Trophoblast cell (in vitro differentiated cells and primary cell): ENCODE measurements around the gene LIPN.

ENCODE experiments used
- DNase-seq, 2 donors: peaks; one replicate each; pipeline ENCODE4 v3.0.0-alpha.2; 2016
- H2AFZ ChIP-seq: 2 replicates; pipeline ENCODE4 v1.6.1; 2013; ENCODE audit warnings: low read length, moderate library complexity, mild to moderate bottlenecking; ENCODE audit not compliant: insufficient read depth, poor library complexity
- H2AK5ac ChIP-seq: 2 replicates; pipeline ENCODE4 v1.6.1; 2013; ENCODE audit warnings: mild to moderate bottlenecking, low read length
- H2BK120ac ChIP-seq: 2 replicates; pipeline ENCODE4 v1.6.1; 2013; ENCODE audit warnings: low read length, mild to moderate bottlenecking, moderate library complexity; ENCODE audit not compliant: insufficient read depth, poor library complexity
- H2BK12ac ChIP-seq: 2 replicates; pipeline ENCODE4 v1.6.1; 2013; ENCODE audit warnings: mild to moderate bottlenecking, low read length, moderate library complexity
- H2BK5ac ChIP-seq: 2 replicates; pipeline ENCODE4 v1.6.1; 2013; ENCODE audit warnings: low read length, low read depth, moderate library complexity, mild to moderate bottlenecking; ENCODE audit not compliant: poor library complexity
- H3K14ac ChIP-seq: 2 replicates; pipeline ENCODE4 v1.6.1; 2013; ENCODE audit warnings: mild to moderate bottlenecking, low read length
- H3K18ac ChIP-seq: 2 replicates; pipeline ENCODE4 v1.6.1; 2013; ENCODE audit warnings: mild to moderate bottlenecking, low read length
- H3K23ac ChIP-seq: 2 replicates; pipeline ENCODE4 v1.6.1; 2013; ENCODE audit warnings: low read length
- H3K27ac ChIP-seq: 2 replicates; pipeline ENCODE4 v1.5.1; 2013; ENCODE audit warnings: low read depth, mild to moderate bottlenecking, inconsistent platforms, low read length, moderate library complexity
- H3K27me3 ChIP-seq: 2 replicates; pipeline ENCODE4 v1.6.1; 2013; ENCODE audit warnings: inconsistent platforms, mild to moderate bottlenecking, low read length, moderate library complexity; ENCODE audit not compliant: insufficient read depth
- H3K36me3 ChIP-seq, 2 experiments: 1 replicate in 1 of 2; 2 replicates in 1 of 2; pipeline ENCODE4 v1.6.1; 2013; ENCODE audit warnings: low read length in 2 of 2, mild to moderate bottlenecking in 2 of 2, moderate library complexity in 1 of 2; ENCODE audit not compliant: insufficient read depth in 2 of 2, control insufficient read depth in 1 of 2
- H3K4ac ChIP-seq: 2 replicates; pipeline ENCODE4 v1.6.1; 2013; ENCODE audit warnings: low read depth, mild to moderate bottlenecking, low read length, moderate library complexity
- H3K4me1 ChIP-seq, 2 experiments: 1 replicate in 1 of 2; 2 replicates in 1 of 2; pipeline ENCODE4 v1.6.1; 2013; ENCODE audit warnings: low read length in 2 of 2, mild to moderate bottlenecking in 2 of 2, moderate library complexity in 1 of 2; ENCODE audit not compliant: insufficient read depth in 2 of 2, control insufficient read depth in 1 of 2
- H3K4me2 ChIP-seq: 2 replicates; pipeline ENCODE4 v1.6.1; 2013; ENCODE audit warnings: inconsistent platforms, mild to moderate bottlenecking, low read length, moderate library complexity
- H3K4me3 ChIP-seq: 2 replicates; pipeline ENCODE4 v1.5.1; 2013; ENCODE audit warnings: mild to moderate bottlenecking, low read depth, low read length, inconsistent platforms
- H3K79me1 ChIP-seq: one replicate; pipeline ENCODE4 v1.6.1; 2013; ENCODE audit warnings: low read length
- H3K79me2 ChIP-seq: 2 replicates; pipeline ENCODE4 v1.6.1; 2013; ENCODE audit warnings: low read length, mild to moderate bottlenecking; ENCODE audit not compliant: control insufficient read depth, insufficient read depth, poor library complexity
- H3K9ac ChIP-seq: 2 replicates; pipeline ENCODE4 v1.6.1; 2013; ENCODE audit warnings: mild to moderate bottlenecking, low read length
- H3K9me3 ChIP-seq: 2 replicates; pipeline ENCODE4 v1.6.1; 2013; ENCODE audit warnings: low read depth, mild to moderate bottlenecking, control low read depth, inconsistent platforms, low read length; ENCODE audit not compliant: insufficient read depth
- H4K12ac ChIP-seq: 2 replicates; pipeline ENCODE4 v1.6.1; 2013; ENCODE audit warnings: low read depth, mild to moderate bottlenecking, low read length, moderate library complexity
- H4K8ac ChIP-seq: 2 replicates; pipeline ENCODE4 v1.6.1; 2013; ENCODE audit warnings: low read depth, mild to moderate bottlenecking, low read length, moderate library complexity
- H4K91ac ChIP-seq: one replicate; pipeline ENCODE4 v1.6.1; 2013; ENCODE audit warnings: low read depth, mild to moderate bottlenecking, low read length, moderate library complexity
- WGBS: extraction: QIAGEN DNeasy Blood & Tissue Kit; methylation state at CpG from one replicate; pipeline ENCODE4 v1.1.7; 2013; ENCODE audit warnings: missing lambda C conversion rate; ENCODE audit not compliant: insufficient read length, insufficient coverage; ENCODE audit errors: extremely low coverage; 5-methylcytosine and 5-hydroxymethylcytosine counted together

Gene LIPN

DNA sequence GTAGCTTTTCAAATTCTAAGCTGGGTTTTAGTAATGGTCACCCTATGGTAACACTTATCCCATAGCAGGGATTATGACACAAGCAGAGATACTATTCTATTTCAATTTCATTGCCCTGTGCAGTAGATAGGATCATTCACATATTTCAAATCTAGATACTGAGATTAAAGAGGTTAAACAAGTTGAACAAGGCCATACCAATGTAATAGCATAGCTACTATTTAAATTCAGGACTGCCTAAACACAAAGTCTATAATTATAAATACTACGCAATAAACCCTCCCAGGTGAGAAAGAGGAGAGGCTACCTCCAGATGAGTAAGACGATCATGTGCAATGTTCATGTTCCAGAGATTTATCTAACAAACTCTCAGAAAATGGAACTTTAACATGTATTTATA, 43.8 kb downstream of the LIPN start:
- Histone ChIP-seq H2AK5ac (no peak overlapping the region), H3K9me3 (no peaks in the 10 kb centered on the region)

DNA sequence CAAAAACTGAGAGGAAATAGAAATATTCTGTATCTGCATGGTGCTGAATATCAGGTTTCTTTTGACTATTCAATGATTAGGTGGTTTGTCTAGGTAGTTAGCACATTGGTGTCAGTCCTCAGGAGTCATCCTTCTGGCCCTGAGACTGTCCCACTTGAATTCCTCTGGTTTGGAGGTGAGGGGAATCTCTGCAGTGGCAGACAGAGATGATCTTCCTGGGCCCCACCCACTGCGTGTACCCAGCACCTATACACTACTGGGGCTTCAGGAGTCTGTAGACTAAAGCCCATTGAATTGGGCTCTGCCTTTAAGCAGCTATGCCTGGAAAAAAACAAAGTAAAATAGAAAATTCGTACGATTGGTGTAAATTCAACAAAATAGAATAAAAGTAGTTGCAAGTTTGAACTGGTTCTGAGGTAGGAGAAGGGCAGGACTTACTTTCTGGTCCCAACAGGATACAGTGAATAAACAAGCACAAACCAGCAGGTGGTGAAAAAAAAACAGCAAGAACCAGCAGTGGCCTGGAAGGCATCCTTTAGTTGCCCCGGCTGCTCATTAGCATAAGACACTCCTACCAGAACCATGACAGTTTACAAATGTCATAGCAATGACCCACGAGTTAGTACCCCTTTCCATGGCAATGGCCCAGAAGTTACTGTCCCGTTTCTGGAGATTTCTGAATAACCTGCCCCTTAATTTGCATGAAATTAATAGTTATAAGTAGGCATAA, 44.4 kb downstream of the LIPN start:
- Histone ChIP-seq H3K18ac (no peak overlapping the region), H3K79me2 (no peaks in the 10 kb centered on the region), H3K36me3 (no peaks in the 10 kb centered on the region), H2AK5ac (no peak overlapping the region), H4K91ac (no peak overlapping the region), H2BK12ac (no peak overlapping the region), H3K9ac (no peak overlapping the region), H3K27ac (no peak overlapping the region), H2AFZ (no peak overlapping the region), H3K4me2 (no peak overlapping the region), H3K14ac (no peak overlapping the region), H2BK5ac (no peak overlapping the region), H3K27me3 (peaks cover 3% of the 10 kb centered on the region), H3K79me1 (no peaks in the 10 kb centered on the region), H3K4me3 (no peak overlapping the region), H3K23ac (no peak overlapping the region), H3K4me1 (no peaks in the 10 kb centered on the region), H4K12ac (no peak overlapping the region), H3K4ac (no peak overlapping the region), H4K8ac (no peak overlapping the region), H2BK120ac (no peak overlapping the region), H3K9me3 (no peaks in the 10 kb centered on the region)
- WGBS, result no CpG with 5 or more reads among the region's 6 CpGs
- no peak for DNase-seq

More for the DNA sequence above, 43.8 kb downstream of the LIPN start:
- no peaks in the 10 kb centered on the region for H3K4me1 ChIP-seq
- peak; percentile 10 to 85 for DNase-seq
- no peak overlapping the region for H2AFZ ChIP-seq
- no peak overlapping the region for H3K4ac ChIP-seq
- no peak overlapping the region for H2BK5ac ChIP-seq
- no peak overlapping the region for H3K4me3 ChIP-seq
- no CpG with 5 or more reads among the region's 2 CpGs for WGBS
- H4K8ac ChIP-seq, result no peak overlapping the region
- H3K14ac ChIP-seq, result no peak overlapping the region
- H2BK120ac ChIP-seq, result no peak overlapping the region
- H4K91ac ChIP-seq, result no peak overlapping the region
- H3K9ac ChIP-seq, result no peak overlapping the region
- no peaks in the 10 kb centered on the region for H3K36me3 ChIP-seq
- no peaks in the 10 kb centered on the region for H3K79me2 ChIP-seq
- H3K23ac ChIP-seq, result no peak overlapping the region
- no peak overlapping the region for H2BK12ac ChIP-seq
- peaks cover 3% of the 10 kb centered on the region for H3K27me3 ChIP-seq
- H3K4me2 ChIP-seq, result no peak overlapping the region
- no peaks in the 10 kb centered on the region for H3K79me1 ChIP-seq
- no peak overlapping the region for H3K18ac ChIP-seq
- no peak overlapping the region for H3K27ac ChIP-seq
- H4K12ac ChIP-seq, result no peak overlapping the region

DNA sequence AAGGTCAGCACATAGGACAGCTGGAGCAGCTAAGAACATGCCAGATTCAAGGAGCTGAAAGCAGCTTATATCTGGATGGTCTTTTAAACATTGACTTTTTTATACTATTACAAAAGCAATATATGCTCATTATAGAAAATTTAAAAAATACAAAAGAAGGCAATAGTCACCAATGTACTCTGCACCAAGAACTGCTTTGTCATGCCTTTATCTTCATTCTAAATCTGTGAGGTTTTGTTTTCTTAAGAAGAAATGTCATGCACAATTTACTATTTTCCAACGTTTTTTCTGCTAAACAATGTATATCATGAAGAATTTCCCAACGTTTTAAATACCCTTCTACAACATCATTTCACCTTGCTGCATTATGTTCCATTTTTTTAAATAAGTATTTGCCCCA, 45.5 kb downstream of the LIPN start:
- Histone ChIP-seq H2AFZ (no peak overlapping the region), H2BK12ac (no peak overlapping the region), H3K9ac (no peak overlapping the region), H4K91ac (no peak overlapping the region), H3K4ac (no peak overlapping the region), H2BK5ac (no peak overlapping the region), H4K12ac (no peak overlapping the region), H3K27ac (no peak overlapping the region), H4K8ac (no peak overlapping the region), H3K4me2 (no peak overlapping the region), H3K18ac (no peak overlapping the region), H2AK5ac (no peak overlapping the region), H3K14ac (no peak overlapping the region), H3K36me3 (no peaks in the 10 kb centered on the region), H3K4me3 (no peak overlapping the region), H3K27me3 (peaks cover 3% of the 10 kb centered on the region), H3K4me1 (no peaks in the 10 kb centered on the region), H3K23ac (no peak overlapping the region), H3K79me1 (no peaks in the 10 kb centered on the region), H3K79me2 (no peaks in the 10 kb centered on the region), H3K9me3 (no peaks in the 10 kb centered on the region), H2BK120ac (no peak overlapping the region)
- 100% methylated on average over 1 of the region's 2 CpGs for WGBS
- DNase-seq, result no peak

DNA sequence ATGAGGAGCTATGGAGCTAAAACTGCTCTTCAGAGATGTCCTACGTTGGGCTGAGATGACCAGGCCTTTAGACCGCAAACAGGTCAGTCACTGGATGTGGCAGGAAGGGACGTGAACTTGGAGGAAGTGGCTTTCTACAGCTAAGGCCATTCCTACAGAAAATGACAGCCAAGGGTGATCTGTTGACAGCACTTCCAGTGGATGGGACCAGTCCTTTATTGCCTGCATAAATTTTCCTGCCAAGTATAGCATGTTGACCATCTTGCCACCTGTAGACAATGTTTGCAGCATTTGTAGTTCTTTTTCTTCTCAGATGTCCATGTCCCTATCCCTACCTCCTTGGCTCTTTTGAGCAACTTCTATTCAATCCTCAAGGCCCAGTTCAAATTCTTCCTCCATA, 46.1 kb downstream of the LIPN start:
- WGBS, result no CpG with 5 or more reads among the region's 3 CpGs
- Histone ChIP-seq H3K4me3 (no peak overlapping the region), H2BK120ac (no peak overlapping the region), H2BK5ac (no peak overlapping the region), H2AK5ac (no peak overlapping the region), H3K23ac (no peak overlapping the region), H3K27me3 (peaks cover 3% of the 10 kb centered on the region), H3K18ac (no peak overlapping the region), H3K4ac (no peak overlapping the region), H3K4me2 (no peak overlapping the region), H3K9ac (no peak overlapping the region), H2AFZ (no peak overlapping the region), H2BK12ac (no peak overlapping the region), H3K27ac (no peak overlapping the region), H4K91ac (no peak overlapping the region), H3K36me3 (no peaks in the 10 kb centered on the region), H4K12ac (no peak overlapping the region), H3K79me1 (no peaks in the 10 kb centered on the region), H4K8ac (no peak overlapping the region), H3K79me2 (no peaks in the 10 kb centered on the region), H3K9me3 (no peaks in the 10 kb centered on the region), H3K4me1 (no peaks in the 10 kb centered on the region), H3K14ac (no peak overlapping the region)
- no peak for DNase-seq
